DOHH2 (cell line): ENCODE results near the gene GRK1.

Source experiments
- EZH2phosphoT487 ChIP-seq: fragments of 200-600 bp; sonication (generic); IDR thresholded peaks from 2 replicates; pipeline ENCODE4 v1.6.1; 2017; ENCODE audit warnings: borderline replicate concordance, mild to moderate bottlenecking, antibody characterized with exemption, low read length, moderate library complexity, mixed read lengths
- TF ChIP-seq, protein P1 (sequence below): fragments of 200-600 bp; sonication (generic); IDR thresholded peaks from one replicate; pipeline ENCODE4 v1.5.1; 2014; ENCODE audit warnings: antibody characterized with exemption, mild to moderate bottlenecking, low read depth, low read length; ENCODE audit not compliant: poor library complexity, severe bottlenecking

DNA sequence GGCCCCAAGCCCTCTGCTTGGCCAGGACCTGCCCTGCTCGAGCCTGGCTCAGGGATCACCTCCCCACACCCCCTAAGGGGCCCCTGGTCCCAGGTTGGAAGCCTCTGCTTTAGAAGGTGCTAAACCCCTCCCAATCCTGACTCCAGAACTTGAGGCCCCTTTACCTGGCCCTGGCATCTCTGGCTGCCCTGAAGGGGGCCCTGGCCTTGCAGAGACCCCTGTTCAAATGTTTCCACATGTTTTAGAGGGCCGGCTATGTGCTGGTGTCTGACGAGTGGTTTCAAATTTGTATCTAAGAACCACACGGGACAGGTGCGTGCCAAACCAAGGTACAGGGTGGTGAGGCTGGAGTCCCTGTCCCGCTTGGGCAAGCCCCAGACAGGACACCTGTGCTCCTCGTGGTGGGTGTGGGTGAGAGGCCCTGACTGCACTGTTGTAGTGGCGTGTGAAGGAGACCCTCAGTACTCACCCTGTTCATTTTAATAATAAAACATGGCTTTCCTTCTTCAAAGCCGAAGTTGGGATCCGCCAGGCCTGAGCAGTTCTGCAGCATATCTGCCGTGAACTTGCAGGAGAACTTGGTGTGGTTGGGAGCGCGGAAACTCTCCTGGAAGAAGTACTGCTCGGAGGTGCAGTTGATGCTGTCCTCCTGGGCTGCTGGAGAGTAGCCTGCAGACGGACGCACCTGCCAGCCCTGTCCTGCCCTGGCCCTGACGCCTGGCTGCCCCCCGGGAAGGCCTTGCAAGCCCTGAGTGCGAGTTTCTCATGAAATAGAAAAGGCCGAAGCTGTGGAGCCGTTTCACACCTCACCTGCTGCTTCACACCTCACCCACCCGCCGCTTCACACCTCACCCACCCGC lies 14.4 kb upstream of the GRK1 start:
- no peak for TF ChIP-seq EZH2phosphoT487
- TF ChIP-seq, protein P1, sequence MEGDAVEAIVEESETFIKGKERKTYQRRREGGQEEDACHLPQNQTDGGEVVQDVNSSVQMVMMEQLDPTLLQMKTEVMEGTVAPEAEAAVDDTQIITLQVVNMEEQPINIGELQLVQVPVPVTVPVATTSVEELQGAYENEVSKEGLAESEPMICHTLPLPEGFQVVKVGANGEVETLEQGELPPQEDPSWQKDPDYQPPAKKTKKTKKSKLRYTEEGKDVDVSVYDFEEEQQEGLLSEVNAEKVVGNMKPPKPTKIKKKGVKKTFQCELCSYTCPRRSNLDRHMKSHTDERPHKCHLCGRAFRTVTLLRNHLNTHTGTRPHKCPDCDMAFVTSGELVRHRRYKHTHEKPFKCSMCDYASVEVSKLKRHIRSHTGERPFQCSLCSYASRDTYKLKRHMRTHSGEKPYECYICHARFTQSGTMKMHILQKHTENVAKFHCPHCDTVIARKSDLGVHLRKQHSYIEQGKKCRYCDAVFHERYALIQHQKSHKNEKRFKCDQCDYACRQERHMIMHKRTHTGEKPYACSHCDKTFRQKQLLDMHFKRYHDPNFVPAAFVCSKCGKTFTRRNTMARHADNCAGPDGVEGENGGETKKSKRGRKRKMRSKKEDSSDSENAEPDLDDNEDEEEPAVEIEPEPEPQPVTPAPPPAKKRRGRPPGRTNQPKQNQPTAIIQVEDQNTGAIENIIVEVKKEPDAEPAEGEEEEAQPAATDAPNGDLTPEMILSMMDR: no peak
